WTC11 (cell line): ENCODE results near the gene PSMD13.
"Not testable (repeated sequence)": the region's sequence is repeated elsewhere in the genome, so short reads cannot be mapped to it uniquely, and the experiment has no call there.

Source experiments
- CBFB ChIP-seq: sonication (generic); formaldehyde crosslinking; IDR thresholded peaks from 2 replicates; pipeline ENCODE4 v1.8.1; 2022; ENCODE audit warnings: mild to moderate bottlenecking, low read depth, missing genetic modification reagents
- CREB1 ChIP-seq: sonication (generic); formaldehyde crosslinking; IDR thresholded peaks from 2 replicates; pipeline ENCODE4 v1.8.0; 2023; ENCODE audit warnings: mild to moderate bottlenecking, missing genetic modification reagents
- CTCF ChIP-seq: fragments of 200-600 bp; IDR thresholded peaks from 2 replicates; pipeline ENCODE4 v1.8.0; 2022; ENCODE audit warnings: antibody characterized with exemption
- FOXJ3 ChIP-seq: sonication (generic); formaldehyde crosslinking; IDR thresholded peaks from 2 replicates; pipeline ENCODE4 v1.9.0; 2021; ENCODE audit warnings: missing genetic modification reagents, mild to moderate bottlenecking, borderline replicate concordance
- FOXK1 ChIP-seq: sonication (generic); formaldehyde crosslinking; IDR thresholded peaks from 2 replicates; pipeline ENCODE4 v1.8.0; 2022; ENCODE audit warnings: mild to moderate bottlenecking, moderate library complexity, missing genetic modification reagents
- NFE2L1 ChIP-seq: sonication (generic); formaldehyde crosslinking; IDR thresholded peaks from 2 replicates; pipeline ENCODE4 v1.8.1; 2023; ENCODE audit warnings: missing genetic modification reagents
- SP1 ChIP-seq: sonication (generic); formaldehyde crosslinking; conservative IDR thresholded peaks from 2 replicates; pipeline ENCODE4 v1.8.1; 2022; ENCODE audit warnings: missing genetic modification reagents
- ZNF219 ChIP-seq: sonication (generic); formaldehyde crosslinking; IDR thresholded peaks from 2 replicates; pipeline ENCODE4 v1.8.0; 2023; ENCODE audit warnings: missing genetic modification reagents, mild to moderate bottlenecking, borderline replicate concordance

- not testable (repeated sequence) for TF ChIP-seq ZNF219; CTCF; CREB1 (CRISPR knock-in tag); SP1 (CRISPR knock-in tag); FOXJ3 (CRISPR knock-in tag); FOXK1; CBFB (CRISPR knock-in tag); NFE2L1
Measured at GRCh38 chr11:189200-189783, 47.5 kb upstream of the PSMD13 start.
